ENCODE data around the gene CPN1. TPM values are rescaled to one million over a fixed set of nuclear protein-coding genes. Genes with fewer than 3 reads are reported as not detected.

CPN1 gene
- total and polyA plus RNA-seq, 2 donors from 2014 or later, result 0.43 TPM; not detected in 1

GRCh38 chr10:100025576-100025975 is 56.1 kb downstream of the CPN1 start:
- peak overlapping the region in 1 of 3 donors; percentile 35 for H3K4me3 ChIP-seq (ENCODE audit: low read length in 3 of 3)
- H3K36me3 ChIP-seq (ENCODE audit: control insufficient read depth in 2 of 3, insufficient read depth in 3 of 3, low read length in 3 of 3), result no peaks in the 10 kb centered on the region
- peak in 4 of 5 donors; percentile 86 to 94 (median 91) for DNase-seq
- intact Hi-C loops (cut with DNase I), result no loop called here
- no peaks in the 10 kb centered on the region for H3K27me3 ChIP-seq (ENCODE audit: control insufficient read depth, insufficient read depth, low read length)
- H3K9me3 ChIP-seq (ENCODE audit: control insufficient read depth in 2 of 3, insufficient read depth in 1 of 3, low read length in 3 of 3), result peaks cover 0 to 7% (median 5%) of the 10 kb centered on the region in 3 donors
- TF ChIP-seq CTCF (IDR thresholded peaks at IDR 0.05; ENCODE audit: borderline replicate concordance, extremely low read depth, insufficient read depth), result no peak
- peaks cover 0 to 2% (median 0%) of the 10 kb centered on the region in 3 donors for H3K4me1 ChIP-seq (ENCODE audit: control insufficient read depth in 2 of 3, insufficient read depth in 2 of 3, low read depth in 1 of 3, low read length in 3 of 3)
- H3K9ac ChIP-seq (ENCODE audit: low read length in 3 of 3), result no peak overlapping the region
- no peak overlapping the region for H3K27ac ChIP-seq (ENCODE audit: low read depth in 2 of 2, low read length in 2 of 2)
- no peak for FAIRE-seq

DNA sequence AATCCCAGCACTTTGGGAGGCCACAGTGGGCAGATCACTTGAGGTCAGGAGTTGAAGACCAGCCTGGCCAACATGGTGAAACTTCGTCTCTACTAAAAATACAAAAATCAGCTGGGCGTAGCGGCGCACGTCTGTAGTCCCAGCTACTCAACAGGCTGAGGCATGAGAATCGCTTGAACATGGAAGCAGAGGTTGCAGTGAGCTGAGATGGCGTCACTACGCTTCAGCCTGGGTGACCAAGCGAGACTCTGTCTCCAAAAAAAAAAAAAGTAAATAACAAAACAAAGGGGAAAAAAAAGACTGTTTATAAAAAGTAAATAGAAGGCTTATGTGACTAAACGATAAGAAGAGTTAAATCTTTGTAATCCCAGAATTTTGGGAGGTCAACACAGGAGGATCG is 56.9 kb downstream of the CPN1 start:
- DNase-seq (peak in 4 of 5 donors; percentile 33 to 56 (median 44)), FAIRE-seq (no peak)
- Histone ChIP-seq H3K27ac (ENCODE audit: low read depth in 2 of 2, low read length in 2 of 2) (peak overlapping the region in 1 of 2 donors; percentile 29), H3K27me3 (ENCODE audit: control insufficient read depth, insufficient read depth, low read length) (no peaks in the 10 kb centered on the region), H3K36me3 (ENCODE audit: control insufficient read depth in 2 of 3, insufficient read depth in 3 of 3, low read length in 3 of 3) (no peaks in the 10 kb centered on the region), H3K4me3 (ENCODE audit: low read length in 3 of 3) (no peak overlapping the region), H3K9me3 (ENCODE audit: control insufficient read depth in 2 of 3, insufficient read depth in 1 of 3, low read length in 3 of 3) (peaks cover 0 to 7% (median 5%) of the 10 kb centered on the region in 3 donors), H3K9ac (ENCODE audit: low read length in 3 of 3) (no peak overlapping the region), H3K4me1 (ENCODE audit: control insufficient read depth in 2 of 3, insufficient read depth in 2 of 3, low read depth in 1 of 3, low read length in 3 of 3) (peaks cover 0 to 2% (median 0%) of the 10 kb centered on the region in 3 donors)
- TF ChIP-seq CTCF (IDR thresholded peaks at IDR 0.05; ENCODE audit: borderline replicate concordance, extremely low read depth, insufficient read depth), result no peak
- intact Hi-C loops (cut with DNase I), result no loop called here

- no peak for DNase-seq
- no peaks in the 10 kb centered on the region for H3K27me3 ChIP-seq (ENCODE audit: control insufficient read depth, insufficient read depth, low read length)
- H3K9ac ChIP-seq (ENCODE audit: low read length in 3 of 3), result no peak overlapping the region
- H3K36me3 ChIP-seq (ENCODE audit: control insufficient read depth in 2 of 3, insufficient read depth in 3 of 3, low read length in 3 of 3), result no peaks in the 10 kb centered on the region
- no peak overlapping the region for H3K4me3 ChIP-seq (ENCODE audit: low read length in 3 of 3)
- intact Hi-C loops (cut with DNase I), result no loop called here
- FAIRE-seq, result no peak
- no peaks in the 10 kb centered on the region for H3K9me3 ChIP-seq (ENCODE audit: control insufficient read depth in 2 of 3, insufficient read depth in 1 of 3, low read length in 3 of 3)
- no peak overlapping the region for H3K27ac ChIP-seq (ENCODE audit: low read depth in 2 of 2, low read length in 2 of 2)
- no peak for TF ChIP-seq CTCF (IDR thresholded peaks at IDR 0.05; ENCODE audit: borderline replicate concordance, extremely low read depth, insufficient read depth)
- peaks cover 0 to 2% (median 0%) of the 10 kb centered on the region in 3 donors for H3K4me1 ChIP-seq (ENCODE audit: control insufficient read depth in 2 of 3, insufficient read depth in 2 of 3, low read depth in 1 of 3, low read length in 3 of 3)
Observed at GRCh38 chr10:100022403-100022802, 59.3 kb downstream of the CPN1 start.

- Histone ChIP-seq H3K4me3 (ENCODE audit: low read length in 3 of 3) (no peak overlapping the region), H3K4me1 (ENCODE audit: control insufficient read depth in 2 of 3, insufficient read depth in 2 of 3, low read depth in 1 of 3, low read length in 3 of 3) (peaks cover 0 to 2% (median 0%) of the 10 kb centered on the region in 3 donors), H3K27ac (ENCODE audit: low read depth in 2 of 2, low read length in 2 of 2) (no peak overlapping the region), H3K9me3 (ENCODE audit: control insufficient read depth in 2 of 3, insufficient read depth in 1 of 3, low read length in 3 of 3) (no peaks in the 10 kb centered on the region), H3K27me3 (ENCODE audit: control insufficient read depth, insufficient read depth, low read length) (no peaks in the 10 kb centered on the region), H3K9ac (ENCODE audit: low read length in 3 of 3) (no peak overlapping the region), H3K36me3 (ENCODE audit: control insufficient read depth in 2 of 3, insufficient read depth in 3 of 3, low read length in 3 of 3) (no peaks in the 10 kb centered on the region)
- intact Hi-C loops (cut with DNase I), result no loop called here
- FAIRE-seq, result no peak
- TF ChIP-seq CTCF (IDR thresholded peaks at IDR 0.05; ENCODE audit: borderline replicate concordance, extremely low read depth, insufficient read depth), result no peak
- DNase-seq, result no peak
Observed at GRCh38 chr10:100021322-100021721, 60.3 kb downstream of the CPN1 start.
